GM18499 (cell line): ENCODE results near the gene DMD.
"Not testable (repeated sequence)": the region's sequence is repeated elsewhere in the genome, so short reads cannot be mapped to it uniquely, and the experiment has no call there.

Source experiments
- ATAC-seq: cut with Tn5 transposase; IDR thresholded peaks from one replicate; pipeline ENCODE4 v1.9.1; 2021; ENCODE audit warnings: moderate number of reproducible peaks; ENCODE audit not compliant: insufficient read depth, unreplicated experiment

DMD gene

DNA sequence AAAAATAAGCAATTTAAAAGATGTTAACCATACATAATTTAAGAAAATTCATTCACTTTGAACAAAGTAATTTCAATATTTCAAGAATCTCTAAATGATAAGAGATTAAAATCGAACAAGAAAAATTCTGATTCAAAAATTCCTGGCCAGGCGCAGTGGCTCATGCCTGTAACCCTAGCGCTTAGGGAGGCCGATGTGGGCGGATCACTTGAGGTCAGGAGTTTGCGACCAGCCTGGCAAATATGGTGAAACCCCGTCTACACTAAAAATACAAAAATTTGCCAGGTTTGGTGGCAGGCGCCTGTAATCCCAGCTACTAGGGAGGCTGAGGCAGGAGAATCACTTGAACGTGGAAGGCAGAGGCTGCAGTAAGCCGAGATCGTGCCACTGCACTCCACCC is 1279.0 kb downstream of the DMD start:
- ATAC-seq = not testable (repeated sequence)

- ATAC-seq = no peak
Observed at GRCh38 chrX:31931225-31931624, 1280.1 kb downstream of the DMD start.

DNA sequence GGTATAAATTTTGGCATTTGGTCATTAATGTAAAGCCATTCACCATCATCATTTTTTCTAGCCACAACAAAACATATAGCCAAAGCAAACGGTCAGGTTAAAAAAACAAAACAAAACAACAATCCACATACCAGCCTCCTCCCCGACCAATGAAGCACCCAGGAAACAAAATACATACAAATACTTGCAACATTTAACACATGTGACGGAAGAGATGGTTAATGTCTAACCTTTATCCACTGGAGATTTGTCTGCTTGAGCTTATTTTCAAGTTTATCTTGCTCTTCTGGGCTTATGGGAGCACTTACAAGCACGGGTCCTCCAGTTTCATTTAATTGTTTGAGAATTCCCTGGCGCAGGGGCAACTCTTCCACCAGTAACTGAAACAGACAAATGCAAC is 1282.0 kb downstream of the DMD start:
- ATAC-seq = no peak

- no peak for ATAC-seq
Observed at GRCh38 chrX:31921236-31921635, 1290.1 kb downstream of the DMD start.

GRCh38 chrX:31909850-31910572 is 1301.3 kb downstream of the DMD start:
- ATAC-seq = no peak

DNA sequence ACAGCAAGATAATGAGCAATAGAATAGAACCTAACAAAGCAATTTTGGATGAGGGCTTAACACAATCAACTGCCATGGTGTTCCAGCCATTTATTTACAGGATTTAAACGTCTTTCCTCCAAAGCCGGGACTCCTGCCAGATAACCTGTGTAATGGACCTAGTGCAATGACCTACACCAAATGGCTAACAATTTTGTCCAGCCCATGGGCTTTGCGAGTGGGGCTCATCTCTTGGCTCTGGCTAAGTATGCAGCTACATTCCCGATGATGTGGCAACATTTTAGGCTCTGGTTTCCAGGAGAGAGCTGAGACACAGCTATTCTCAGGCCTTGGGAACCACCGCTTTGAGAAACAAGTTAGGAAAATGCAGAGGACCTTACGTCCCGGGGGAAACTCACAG is 1317.2 kb downstream of the DMD start:
- no peak for ATAC-seq

DNA sequence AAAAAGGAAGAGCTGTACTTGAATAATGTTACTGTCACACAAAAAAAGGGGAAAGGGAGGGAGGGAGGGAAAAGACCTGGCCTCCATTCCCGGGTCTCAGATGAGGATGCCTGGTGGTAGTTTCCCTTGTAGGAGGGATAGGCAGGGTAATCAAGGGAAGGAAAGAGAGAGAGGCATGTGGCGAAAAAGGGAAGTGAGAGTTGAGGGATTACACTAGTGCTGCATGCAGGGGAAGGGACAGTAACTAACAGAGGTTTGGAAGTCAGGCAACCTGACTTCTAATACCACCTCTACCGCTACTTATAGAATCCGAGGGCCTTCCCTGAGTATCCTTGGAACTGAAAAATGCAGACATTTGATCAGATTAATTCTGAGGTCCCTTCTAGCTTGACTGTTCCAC is 1317.8 kb downstream of the DMD start:
- ATAC-seq = no peak

GRCh38 chrX:31889088-31889487 is 1322.3 kb downstream of the DMD start:
- ATAC-seq = no peak

- ATAC-seq = no peak
Observed at GRCh38 chrX:31884535-31884934, 1326.8 kb downstream of the DMD start.

DNA sequence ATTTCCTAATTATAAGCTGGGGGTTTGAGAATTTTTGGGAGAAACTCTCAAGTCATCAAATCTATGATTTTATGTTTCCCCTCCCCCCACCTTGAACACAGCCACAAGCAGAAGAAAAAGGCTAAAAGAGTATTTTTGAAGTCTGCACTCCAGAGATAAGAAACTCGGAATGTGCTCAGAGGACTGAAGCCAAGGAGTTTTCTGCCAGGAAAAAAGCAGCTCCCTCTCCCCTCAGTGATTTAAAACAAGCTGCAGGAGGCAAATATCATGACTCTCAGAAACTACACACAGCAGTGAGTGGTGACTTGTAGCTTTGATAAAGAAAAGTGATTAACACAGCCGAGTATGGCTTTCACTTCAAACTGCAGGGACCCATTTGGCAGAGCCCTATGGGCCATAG is 1339.3 kb downstream of the DMD start:
- ATAC-seq = no peak

DNA sequence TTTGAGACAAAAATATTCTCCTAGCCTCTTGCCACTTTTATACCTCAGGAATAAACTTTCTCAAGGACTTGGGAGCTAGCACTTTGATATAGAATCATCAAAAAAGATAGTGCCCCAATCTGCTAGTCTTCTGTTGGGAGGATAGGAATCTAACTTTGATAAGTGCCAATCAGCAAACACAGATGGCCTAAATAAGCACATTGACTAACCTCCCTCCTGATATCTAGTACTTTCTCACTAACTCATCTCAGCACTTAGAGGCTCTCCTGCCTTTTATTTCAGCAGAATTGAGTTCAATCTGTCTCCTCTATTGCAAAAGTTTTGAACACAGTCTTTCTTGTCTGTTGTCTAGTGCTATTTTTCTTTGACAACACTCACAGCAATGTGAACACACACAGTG is 1341.1 kb downstream of the DMD start:
- ATAC-seq = no peak

GRCh38 chrX:31860686-31861085 is 1350.7 kb downstream of the DMD start:
- ATAC-seq = no peak

GRCh38 chrX:31858915-31859314 is 1352.4 kb downstream of the DMD start:
- ATAC-seq = no peak

DNA sequence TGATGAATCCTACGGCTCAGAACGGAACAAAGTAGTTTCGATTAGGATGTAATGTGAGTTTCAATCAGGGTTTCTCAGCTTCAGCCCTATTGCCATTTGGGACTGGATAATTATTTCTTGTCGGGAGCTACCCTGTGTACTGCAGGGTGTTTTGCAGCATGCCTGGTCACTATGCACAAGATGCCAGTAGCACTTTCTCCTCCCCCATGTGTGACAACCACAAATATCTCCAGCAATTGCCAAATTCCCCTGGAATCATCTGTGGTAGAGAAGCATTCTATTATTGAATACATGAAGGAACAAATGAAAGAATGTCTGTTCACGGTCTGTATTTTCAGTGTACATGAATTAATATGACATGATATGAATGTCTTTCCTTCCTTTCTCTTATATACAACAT is 1356.6 kb downstream of the DMD start:
- no peak for ATAC-seq

DNA sequence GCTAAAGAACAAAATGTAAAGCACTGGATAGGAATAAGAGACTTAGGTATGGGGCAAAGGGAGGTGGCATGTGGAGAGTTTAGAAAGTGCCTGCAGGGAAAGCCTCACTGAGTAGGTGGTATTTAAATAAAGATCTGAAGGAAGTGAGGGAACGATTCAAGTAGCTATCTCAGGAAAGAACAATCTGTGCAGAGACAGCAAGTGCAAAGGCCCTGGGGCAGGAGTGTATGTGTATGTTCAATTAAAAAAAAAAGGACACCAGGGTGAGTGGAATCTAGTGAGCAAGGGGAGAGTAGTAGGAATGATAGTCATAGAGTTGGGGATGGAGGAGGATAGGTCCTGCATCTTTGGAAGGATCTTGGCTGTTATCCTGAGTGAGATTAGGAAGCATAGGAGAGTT is 1359.6 kb downstream of the DMD start:
- no peak for ATAC-seq

- no peak for ATAC-seq
Observed at GRCh38 chrX:31847773-31848172, 1363.6 kb downstream of the DMD start.

GRCh38 chrX:31845003-31845402 is 1366.3 kb downstream of the DMD start:
- no peak for ATAC-seq

DNA sequence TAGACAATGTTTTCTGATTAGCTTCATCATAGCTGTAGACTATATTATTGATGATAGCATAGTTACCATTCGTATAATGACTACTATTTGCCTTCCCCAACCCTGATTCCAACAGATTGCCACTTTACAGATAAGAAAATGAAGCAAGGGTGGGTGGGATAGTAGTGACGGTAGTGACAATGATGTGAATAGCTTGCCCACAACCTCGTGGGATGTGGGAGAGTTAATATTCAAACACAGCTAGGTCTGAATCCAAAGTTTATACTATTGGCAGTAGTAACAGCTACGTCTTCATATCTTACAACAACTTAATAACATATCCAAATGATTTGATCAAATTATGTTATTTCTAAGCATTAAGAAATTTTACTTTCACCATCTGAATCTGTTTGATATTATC is 1372.7 kb downstream of the DMD start:
- no peak for ATAC-seq

- no peak for ATAC-seq
Observed at GRCh38 chrX:31837445-31838049, 1373.8 kb downstream of the DMD start.

GRCh38 chrX:31836479-31836878 is 1374.9 kb downstream of the DMD start:
- no peak for ATAC-seq

- no peak for ATAC-seq
Observed at GRCh38 chrX:31832263-31832662, 1379.1 kb downstream of the DMD start.
